ENCODE results near the gene RGS7.

DNA sequence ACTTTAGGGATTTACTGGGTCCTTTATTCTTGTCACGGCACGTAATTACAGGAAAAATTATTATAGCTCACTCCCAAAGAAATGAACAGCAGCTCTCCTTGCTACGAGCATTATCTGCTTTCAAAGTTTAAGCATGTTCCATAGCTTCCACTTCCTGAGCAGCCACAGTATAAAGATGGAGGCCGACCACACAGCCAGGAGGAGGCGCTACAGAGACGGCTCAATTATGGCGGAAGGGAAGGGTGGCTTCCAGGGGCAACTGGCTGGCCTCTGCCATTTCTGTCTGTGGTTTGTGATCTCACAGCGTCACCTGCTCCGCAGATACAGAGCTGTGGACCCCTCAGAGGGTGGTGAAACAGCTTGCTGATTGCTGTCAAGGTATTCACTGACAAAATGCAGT, 532.8 kb downstream of the RGS7 start:
- no peak for TF ChIP-seq CTCF (IDR thresholded peaks at IDR 0.05)
- TF ChIP-seq POLR2A (IDR thresholded peaks at IDR 0.05), result no peak

All from thyroid gland (tissue), 4 donors.